Measurements from ENCODE around the gene MFSD11. TPM values are rescaled to one million over a fixed set of nuclear protein-coding genes. Genes with fewer than 3 reads are reported as not detected.
"Not testable (repeated sequence)": the region's sequence is repeated elsewhere in the genome, so short reads cannot be mapped to it uniquely, and the experiment has no call there.

MFSD11 gene
- total RNA-seq, 2 donors from 2014 or later: 20.7 to 24.0 TPM

GRCh38 chr17:76784926-76785325 is 47.0 kb downstream of the MFSD11 start:
- intact Hi-C loops (cut with DNase I): no loop called here
- DNase-seq (ENCODE audit: low spot score): no peak

- DNase-seq (ENCODE audit: low spot score); intact Hi-C loops (cut with DNase I): not testable (repeated sequence)
Observed at GRCh38 chr17:76787866-76788265, 49.9 kb downstream of the MFSD11 start.

DNA sequence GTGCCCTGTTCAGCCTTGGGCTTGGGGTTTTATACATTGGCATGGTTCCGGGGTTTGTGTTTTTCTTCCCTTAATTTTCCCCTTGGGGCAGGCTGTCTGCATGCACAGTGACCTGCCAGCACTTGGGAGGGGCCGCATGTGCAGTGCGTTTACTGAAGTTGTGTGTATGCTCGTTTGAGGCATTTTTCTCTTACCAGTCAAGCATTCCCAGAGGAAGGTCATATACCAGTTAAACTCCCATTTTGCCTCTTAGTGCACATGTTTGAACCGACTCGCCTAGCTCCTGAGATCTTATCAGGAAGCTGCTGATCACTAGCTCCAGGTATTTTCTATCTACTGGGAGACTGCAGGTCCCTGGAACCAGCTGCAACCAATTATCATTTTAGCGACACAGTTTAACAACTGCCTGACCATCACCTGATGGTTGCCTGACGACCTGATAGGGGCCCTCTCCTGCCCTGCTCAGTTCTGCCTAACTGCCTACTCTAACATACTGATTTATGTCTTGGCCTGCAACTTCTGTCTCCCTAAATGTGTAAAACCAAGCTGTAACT is 51.4 kb downstream of the MFSD11 start:
- intact Hi-C loops (cut with DNase I): no loop called here
- no peak for DNase-seq (ENCODE audit: low spot score)

DNA sequence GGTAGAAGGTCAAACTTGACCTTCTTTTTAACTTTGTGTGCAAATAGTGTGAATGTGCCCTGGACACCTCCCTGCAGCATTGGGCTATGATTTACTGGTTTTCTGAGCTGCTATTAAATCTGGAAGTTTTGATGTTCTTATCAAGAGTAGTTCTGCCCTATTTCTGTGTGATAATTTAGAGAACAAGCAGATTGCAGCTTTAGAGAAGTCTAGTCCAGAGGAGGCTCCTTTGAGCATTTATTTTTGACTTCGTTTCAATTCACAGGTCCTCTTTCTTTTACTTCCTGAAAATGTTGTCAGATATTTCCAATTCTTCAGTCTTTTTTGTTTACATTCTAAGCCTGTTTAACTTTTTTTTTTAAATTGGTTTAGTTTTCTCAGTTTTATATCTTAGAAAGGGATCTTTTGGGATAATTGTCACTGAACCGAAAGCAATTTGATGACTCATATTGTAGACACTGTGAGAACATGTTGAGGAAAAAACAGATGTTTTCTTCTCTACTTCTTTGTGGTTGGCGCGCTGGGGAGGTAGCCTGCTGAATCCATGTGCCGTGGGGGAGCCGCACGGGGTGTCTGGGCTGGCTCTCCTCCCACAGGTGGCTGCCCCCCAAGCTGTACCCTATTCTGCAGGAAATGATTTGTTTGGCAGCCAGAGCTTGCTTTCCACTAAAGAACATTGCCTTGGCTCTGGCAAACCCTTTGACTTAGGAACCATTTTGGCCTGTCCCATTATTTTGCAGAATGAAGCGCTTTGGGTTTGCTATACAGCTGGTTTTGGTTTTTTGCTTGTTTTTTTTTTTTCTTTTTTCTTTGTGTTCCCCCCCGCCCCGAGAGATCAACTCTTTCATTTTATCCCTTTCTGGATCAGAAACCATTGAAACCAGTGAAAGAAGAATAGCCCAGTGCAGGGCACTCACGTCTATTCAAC is 53.4 kb downstream of the MFSD11 start:
- intact Hi-C loops (cut with DNase I): no loop called here
- DNase-seq (ENCODE audit: low spot score): no peak

- no peak for DNase-seq (ENCODE audit: low spot score)
Observed at GRCh38 chr17:76792348-76792747, 54.4 kb downstream of the MFSD11 start.

GRCh38 chr17:76793775-76794174 is 55.9 kb downstream of the MFSD11 start:
- DNase-seq (ENCODE audit: low spot score): no peak
- intact Hi-C loops (cut with DNase I): no loop called here

More at GRCh38 chr17:76792348-76792747, 54.4 kb downstream of the MFSD11 start:
- intact Hi-C loops (cut with DNase I): no loop called here

DNA sequence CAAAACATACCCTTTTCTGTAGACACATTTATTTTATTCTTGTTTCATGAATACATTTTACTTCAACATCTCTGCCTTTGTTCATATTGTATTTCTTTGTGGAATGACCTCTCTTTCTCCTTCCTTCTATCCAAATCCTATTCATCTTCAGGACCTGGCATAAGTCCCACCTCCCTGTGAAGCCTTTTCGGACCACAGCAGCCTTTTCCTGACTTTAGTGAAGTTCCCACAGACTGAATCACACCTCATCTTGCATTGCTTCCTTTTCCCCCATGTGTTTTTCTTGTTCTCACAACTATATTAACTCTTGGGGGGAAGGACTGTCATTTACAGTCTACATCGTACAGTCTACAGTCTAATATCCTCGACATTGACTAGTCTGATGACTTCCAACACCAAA is 58.2 kb downstream of the MFSD11 start:
- no peak for DNase-seq (ENCODE audit: low spot score)
- intact Hi-C loops (cut with DNase I): no loop called here

DNA sequence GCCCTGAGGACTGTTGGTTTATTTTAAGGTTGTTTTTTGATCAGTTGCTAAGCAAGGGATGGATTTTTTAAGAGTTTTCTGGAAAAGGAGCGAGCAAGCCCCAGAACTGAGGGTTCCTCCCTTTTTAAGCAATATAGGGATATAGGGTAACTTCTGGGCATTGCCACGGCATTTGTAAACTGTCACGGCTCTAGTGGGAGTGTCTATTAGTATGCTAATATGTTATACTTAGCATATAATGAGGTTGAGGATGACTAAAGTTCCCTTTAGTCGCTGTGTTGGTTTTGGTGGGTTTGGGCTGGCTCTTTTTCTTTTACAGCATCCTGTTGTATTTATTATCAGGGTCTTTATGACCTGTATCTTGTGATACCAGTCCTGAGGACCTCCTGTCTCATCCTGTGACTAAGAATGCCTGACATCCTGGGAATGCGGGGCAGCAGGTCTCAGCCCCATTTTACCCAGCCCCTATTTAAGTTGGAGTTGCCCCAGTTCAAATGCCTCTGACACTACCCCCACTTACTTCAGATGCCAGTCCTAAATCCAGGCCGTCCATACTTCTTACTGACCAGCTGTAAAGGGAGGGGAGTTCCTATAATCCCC is 59.4 kb downstream of the MFSD11 start:
- no peak for DNase-seq (ENCODE audit: low spot score)
- intact Hi-C loops (cut with DNase I): no loop called here

GRCh38 chr17:76801706-76802105 is 63.8 kb downstream of the MFSD11 start:
- intact Hi-C loops (cut with DNase I): no loop called here
- DNase-seq (ENCODE audit: low spot score): no peak

DNA sequence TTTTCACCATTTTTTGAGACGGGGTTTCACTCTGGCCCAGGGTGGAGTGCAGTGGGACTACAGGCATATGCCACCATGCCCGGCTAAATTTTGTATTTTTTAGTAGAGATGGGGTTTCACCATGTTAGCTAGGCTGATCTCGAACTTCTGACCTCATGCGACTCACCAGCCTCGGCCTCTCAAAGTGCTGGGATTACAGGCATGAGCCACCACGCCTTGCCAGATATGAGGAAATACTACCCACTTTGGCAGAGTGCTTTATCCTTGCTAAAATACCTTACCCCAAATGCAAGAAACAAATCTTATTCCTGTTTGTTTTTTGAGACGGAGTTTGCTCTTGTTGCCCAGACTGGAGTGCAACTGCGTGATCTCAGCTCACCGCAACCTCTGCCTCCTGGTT is 67.4 kb downstream of the MFSD11 start:
- intact Hi-C loops (cut with DNase I): no loop called here
- DNase-seq (ENCODE audit: low spot score): no peak

- DNase-seq (ENCODE audit: low spot score); intact Hi-C loops (cut with DNase I): not testable (repeated sequence)
Observed at GRCh38 chr17:76806151-76806550, 68.2 kb downstream of the MFSD11 start.

- DNase-seq (ENCODE audit: low spot score); intact Hi-C loops (cut with DNase I): not testable (repeated sequence)
Observed at GRCh38 chr17:76806767-76807166, 68.8 kb downstream of the MFSD11 start.

- intact Hi-C loops (cut with DNase I): no loop called here
- no peak for DNase-seq (ENCODE audit: low spot score)
Observed at GRCh38 chr17:76808326-76808725, 70.4 kb downstream of the MFSD11 start.

DNA sequence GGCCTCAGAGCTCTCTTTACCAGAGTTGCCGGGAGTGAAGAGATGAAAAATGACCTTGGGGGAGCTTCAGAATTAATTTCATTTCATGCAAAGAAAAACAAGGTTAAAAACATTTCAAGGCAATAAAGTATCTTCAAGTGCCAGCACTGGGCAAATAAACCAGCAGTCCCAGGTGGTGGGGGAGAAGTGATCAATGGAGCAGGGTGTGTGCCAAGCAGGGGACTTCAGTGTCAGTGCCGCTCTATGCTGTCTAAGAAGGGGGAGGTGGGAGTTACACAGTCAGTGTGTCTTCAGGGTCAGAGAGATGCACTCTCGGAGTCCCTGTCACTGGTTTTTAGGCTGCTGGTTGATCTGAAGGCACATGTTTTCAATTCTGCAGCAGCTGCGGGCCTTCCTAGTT is 73.0 kb downstream of the MFSD11 start:
- DNase-seq (ENCODE audit: low spot score): no peak
- intact Hi-C loops (cut with DNase I): no loop called here

- intact Hi-C loops (cut with DNase I): no loop called here
- DNase-seq (ENCODE audit: low spot score): no peak
Observed at GRCh38 chr17:76811834-76812233, 73.9 kb downstream of the MFSD11 start.

DNA sequence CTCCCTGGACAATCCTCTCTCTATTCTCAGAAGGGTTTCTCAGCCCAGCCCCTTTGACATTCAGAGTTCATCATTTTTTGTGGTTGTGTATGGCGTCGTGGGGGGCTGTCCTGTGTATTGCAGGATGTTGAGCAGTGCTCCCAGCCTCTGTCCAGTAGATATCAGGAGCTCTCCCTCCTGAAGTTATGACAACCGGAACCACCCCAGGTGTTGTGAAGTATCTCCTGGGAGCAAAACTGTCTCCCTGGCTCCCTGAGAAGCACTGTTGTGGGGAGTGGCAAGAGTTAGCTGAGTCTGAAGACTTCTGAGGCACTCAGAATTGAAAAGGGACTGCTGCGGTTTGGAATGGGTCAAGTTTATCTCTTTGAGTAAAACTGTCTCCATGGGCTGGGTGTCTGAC is 74.3 kb downstream of the MFSD11 start:
- no peak for DNase-seq (ENCODE audit: low spot score)
- intact Hi-C loops (cut with DNase I): no loop called here

- no peak for DNase-seq (ENCODE audit: low spot score)
- intact Hi-C loops (cut with DNase I): no loop called here
Observed at GRCh38 chr17:76812968-76813367, 75.0 kb downstream of the MFSD11 start.

GRCh38 chr17:76815907-76816589 is 78.1 kb downstream of the MFSD11 start:
- DNase-seq (ENCODE audit: low spot score); intact Hi-C loops (cut with DNase I): not testable (repeated sequence)

- no peak for DNase-seq (ENCODE audit: low spot score)
- intact Hi-C loops (cut with DNase I): no loop called here
Observed at GRCh38 chr17:76816590-76817135, 78.7 kb downstream of the MFSD11 start.
